Cardiac fibroblast (primary cell): ENCODE results near the gene APRT.

Experiments used
- DNase-seq, 2 donors: peaks; one replicate each; pipeline versions ENCODE4 v3.0.0 to v3.0.0-alpha.2; 2010; ENCODE audit warnings: low read depth in 2 of 2
- H3K4me3 ChIP-seq, 2 donors: replicated peaks in 1 of 2; 1 replicate in 1 of 2; 2 replicates in 1 of 2; pipeline ENCODE4 v1.5.1; 2011; ENCODE audit warnings: low read depth in 2 of 2, low read length in 2 of 2, mild to moderate bottlenecking in 2 of 2, moderate library complexity in 1 of 2
- TF ChIP-seq, protein P1 (sequence below): IDR thresholded peaks from one replicate; pipeline ENCODE4 v1.5.1; 2011; ENCODE audit warnings: low read depth, mild to moderate bottlenecking, low read length, inconsistent platforms

Gene APRT

DNA sequence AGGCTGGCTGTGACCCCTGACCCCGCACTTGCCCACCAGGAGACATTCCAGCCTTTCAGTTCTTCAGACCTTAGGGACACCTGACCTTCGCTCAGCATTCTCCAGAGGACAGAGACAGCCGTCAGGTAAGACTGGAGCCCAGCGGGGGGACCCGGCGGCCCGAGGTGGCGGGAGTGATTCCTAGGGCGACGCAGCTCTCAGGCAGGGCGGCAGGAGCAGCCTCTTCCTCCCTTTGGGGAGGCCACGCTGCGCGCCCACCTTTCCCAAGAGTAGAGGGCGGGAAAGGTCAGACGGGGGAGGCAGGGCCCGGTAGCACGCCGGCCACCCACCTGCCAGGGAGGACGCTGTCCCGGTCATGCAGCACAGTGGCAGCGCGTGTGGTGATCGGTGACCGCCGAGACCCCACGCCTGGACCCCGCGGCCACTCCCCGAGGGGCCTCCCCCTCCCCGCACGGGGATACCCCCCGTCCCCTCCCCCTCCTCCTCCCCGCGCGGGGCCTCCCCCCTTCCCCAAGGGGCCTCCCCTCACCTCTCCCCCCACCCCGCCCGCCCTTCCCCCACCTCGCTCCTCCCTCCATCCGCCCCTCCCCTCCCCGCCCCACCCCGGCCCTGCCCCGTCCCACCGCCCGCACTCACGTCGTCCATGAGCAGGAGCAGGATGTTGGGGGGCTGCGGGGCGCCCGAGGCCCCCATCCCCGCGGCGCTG is 44.5 kb upstream of the APRT start:
- peak overlapping the region; percentile 76 to 78 for H3K4me3 ChIP-seq
- TF ChIP-seq, protein P1, sequence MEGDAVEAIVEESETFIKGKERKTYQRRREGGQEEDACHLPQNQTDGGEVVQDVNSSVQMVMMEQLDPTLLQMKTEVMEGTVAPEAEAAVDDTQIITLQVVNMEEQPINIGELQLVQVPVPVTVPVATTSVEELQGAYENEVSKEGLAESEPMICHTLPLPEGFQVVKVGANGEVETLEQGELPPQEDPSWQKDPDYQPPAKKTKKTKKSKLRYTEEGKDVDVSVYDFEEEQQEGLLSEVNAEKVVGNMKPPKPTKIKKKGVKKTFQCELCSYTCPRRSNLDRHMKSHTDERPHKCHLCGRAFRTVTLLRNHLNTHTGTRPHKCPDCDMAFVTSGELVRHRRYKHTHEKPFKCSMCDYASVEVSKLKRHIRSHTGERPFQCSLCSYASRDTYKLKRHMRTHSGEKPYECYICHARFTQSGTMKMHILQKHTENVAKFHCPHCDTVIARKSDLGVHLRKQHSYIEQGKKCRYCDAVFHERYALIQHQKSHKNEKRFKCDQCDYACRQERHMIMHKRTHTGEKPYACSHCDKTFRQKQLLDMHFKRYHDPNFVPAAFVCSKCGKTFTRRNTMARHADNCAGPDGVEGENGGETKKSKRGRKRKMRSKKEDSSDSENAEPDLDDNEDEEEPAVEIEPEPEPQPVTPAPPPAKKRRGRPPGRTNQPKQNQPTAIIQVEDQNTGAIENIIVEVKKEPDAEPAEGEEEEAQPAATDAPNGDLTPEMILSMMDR = no peak
- no peak for DNase-seq

DNA sequence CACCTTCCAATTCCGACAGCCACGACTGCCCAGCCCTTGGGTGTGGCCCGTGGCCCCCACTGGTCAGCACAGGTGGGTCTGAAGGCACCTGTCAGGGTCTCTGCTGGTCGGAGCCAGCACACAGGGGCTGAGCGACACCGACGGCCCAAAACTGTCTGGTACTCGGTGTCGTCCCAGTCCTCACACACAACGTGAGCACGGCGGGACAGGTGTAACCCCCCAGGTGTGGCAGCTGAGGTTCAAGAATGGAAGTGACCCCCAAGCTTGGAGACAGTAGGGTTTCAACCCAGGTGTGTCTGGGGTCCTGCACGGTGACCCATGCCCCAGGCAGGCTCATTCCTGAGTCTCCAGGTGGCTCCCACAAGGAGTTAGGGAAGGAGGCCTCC is 44.0 kb upstream of the APRT start:
- DNase-seq = no peak
- peak overlapping the region; percentile 76 to 78 for H3K4me3 ChIP-seq

DNA sequence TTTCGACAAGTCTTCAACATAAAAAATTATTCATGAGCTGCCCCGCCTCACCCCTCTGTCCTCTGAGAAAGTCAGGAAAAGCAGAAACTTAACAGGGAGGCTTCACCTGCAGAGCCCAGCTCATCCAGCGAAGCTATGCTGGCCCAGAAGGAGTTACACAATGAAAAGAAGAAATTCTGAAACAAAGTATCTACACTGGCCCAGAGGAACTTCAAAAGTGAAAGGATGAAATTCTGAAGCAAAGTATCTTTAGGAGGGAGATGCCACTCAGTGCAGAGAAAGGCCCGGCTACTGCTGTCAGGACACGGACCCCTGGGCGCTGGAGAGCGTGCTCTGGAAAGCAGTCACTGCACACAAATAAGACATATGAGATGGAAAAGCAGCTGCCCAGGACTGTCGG is 43.4 kb upstream of the APRT start:
- DNase-seq = no peak
- TF ChIP-seq, protein P1 = no peak
- H3K4me3 ChIP-seq = no peak overlapping the region

More for the DNA sequence above, 44.0 kb upstream of the APRT start:
- TF ChIP-seq, protein P1 = no peak

DNA sequence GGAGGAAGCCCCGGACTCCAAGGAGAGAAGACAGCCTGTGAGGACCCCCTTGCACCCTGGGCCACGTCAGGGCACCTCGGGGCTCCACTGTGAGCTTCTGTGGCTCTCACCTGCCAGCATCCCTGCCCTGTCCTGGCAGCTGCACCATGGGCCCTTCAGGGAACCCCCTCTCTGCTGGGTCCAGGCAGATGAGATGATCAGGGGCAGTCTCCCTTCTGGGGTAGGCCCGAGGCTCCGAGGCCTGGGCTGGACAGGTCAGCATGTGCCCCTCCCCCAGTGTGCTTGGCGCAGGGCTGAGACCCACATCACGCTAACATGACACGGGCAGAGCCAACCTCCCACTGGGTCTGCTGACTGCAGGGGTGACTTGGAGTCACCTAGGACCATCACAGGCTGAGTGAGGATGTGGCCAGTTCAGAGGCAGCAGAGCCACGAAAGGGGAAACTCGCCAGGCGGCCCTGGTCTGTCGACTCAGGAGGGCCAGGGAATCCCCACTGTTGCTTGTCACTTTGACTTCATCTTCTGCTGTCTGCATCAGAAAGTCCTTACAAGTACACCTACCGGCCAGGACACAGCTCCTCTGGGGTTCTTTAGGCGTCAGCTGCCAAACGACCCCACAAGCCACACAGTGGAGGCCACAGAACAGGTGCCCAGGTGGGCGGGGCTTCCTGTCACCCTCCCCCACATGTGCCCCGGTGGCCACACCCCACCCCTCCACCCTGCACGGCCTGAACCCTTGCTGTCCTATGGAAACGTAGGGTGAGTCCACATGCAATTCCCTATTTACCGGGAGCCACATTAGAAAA is 42.8 kb upstream of the APRT start:
- TF ChIP-seq, protein P1 = no peak
- no peak overlapping the region for H3K4me3 ChIP-seq
- DNase-seq = no peak

DNA sequence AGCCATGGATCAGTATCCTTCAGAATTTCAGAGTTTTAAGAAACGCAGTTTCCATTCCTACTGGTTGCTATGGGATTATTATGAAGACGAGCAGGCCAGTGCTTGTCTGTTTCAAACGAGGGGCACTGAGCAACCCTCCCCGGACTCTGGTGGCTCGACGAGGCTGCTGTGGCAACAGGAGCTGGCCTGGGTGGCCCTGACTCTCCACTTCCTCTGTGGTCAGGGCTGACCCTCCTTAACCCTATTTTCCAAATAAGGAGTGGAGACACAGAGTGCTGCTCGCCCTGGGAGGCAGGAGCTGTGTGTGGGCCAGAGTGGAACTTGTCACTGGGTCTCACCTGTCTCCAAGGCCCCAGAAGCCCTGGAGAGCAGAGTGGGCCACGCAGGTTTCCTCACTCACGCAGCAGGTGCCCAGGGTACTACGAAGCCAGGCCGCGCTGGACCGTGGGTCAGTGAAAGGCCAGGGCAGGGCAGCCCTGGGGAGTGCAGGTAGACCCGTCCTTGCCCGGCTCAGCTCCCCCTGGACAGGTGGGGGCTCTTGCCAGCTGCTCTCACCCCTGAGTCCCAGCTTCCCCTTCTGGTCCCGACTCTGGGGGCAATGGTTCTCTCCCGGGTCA is 41.7 kb upstream of the APRT start:
- DNase-seq = no peak
- no peak overlapping the region for H3K4me3 ChIP-seq
- TF ChIP-seq, protein P1 = no peak

DNA sequence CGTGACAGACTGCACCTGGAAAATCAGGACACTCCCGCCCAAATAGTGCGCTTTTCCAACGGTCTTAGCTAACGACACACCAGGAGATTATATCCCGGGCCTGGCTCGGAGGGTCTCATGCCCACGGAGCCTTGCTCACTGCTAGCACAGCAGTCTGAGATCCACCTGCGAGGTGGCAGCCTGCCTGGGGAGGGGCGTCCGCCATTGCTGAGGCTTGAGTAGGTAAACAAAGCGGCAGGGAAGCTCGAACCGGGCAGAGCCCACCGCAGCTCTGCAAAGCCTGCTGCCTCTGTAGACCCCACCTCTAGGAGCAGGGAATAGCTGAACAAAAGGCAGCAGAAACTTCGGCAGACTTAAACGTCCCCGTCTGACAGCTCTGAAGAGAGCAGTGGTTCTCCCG is 39.9 kb upstream of the APRT start:
- DNase-seq = no peak
- TF ChIP-seq, protein P1 = no peak
- H3K4me3 ChIP-seq = no peak overlapping the region
